A673 (cell line): ENCODE measurements around the gene PRTN3. TPM values are rescaled to one million over a fixed set of nuclear protein-coding genes. Genes with fewer than 3 reads are reported as not detected.

Experiments used
- BruUV-seq: library from RNA; stranded (reverse); fragments of 400-500 nt; replicated peaks from 2 replicates; lab custom pipeline; 2021; lab: Mats Ljungman, UMichigan
- CTCF ChIA-PET: fragments of 300-600 bp; sonication (Branson Sonifier 250); formaldehyde crosslinking; loops from one replicate; lab custom pipeline; 2022; ENCODE audit warnings: antibody characterized with exemption; lab: Charles Lee
- POLR2A ChIA-PET: fragments of 300-600 bp; sonication (Branson Sonifier 250); formaldehyde crosslinking; loops from one replicate; lab custom pipeline; 2022; ENCODE audit warnings: antibody characterized with exemption; ENCODE audit not compliant: low non-redundant PET; lab: Charles Lee
- DNase-seq: peaks from one replicate; pipeline ENCODE4 v3.0.0-alpha.2; 2015; ENCODE audit warnings: low spot score
- H3K27ac ChIP-seq: fragments of 200-600 bp; sonication (generic); 2 replicates; pipeline ENCODE4 v1.5.1; 2016; ENCODE audit warnings: mixed run types, low read depth, mild to moderate bottlenecking, mixed read lengths, antibody characterized with exemption, low read length; ENCODE audit not compliant: poor library complexity, severe bottlenecking
- H3K27me3 ChIP-seq: fragments of 200-600 bp; sonication (generic); replicated peaks from 2 replicates; pipeline ENCODE4 v1.6.1; 2017; ENCODE audit warnings: mixed run types, low read depth, mild to moderate bottlenecking, mixed read lengths, antibody characterized with exemption, low read length; ENCODE audit not compliant: insufficient read depth, poor library complexity
- H3K36me3 ChIP-seq: fragments of 200-600 bp; sonication (generic); 2 replicates; pipeline ENCODE4 v1.6.1; 2016; ENCODE audit warnings: mixed run types, mild to moderate bottlenecking, mixed read lengths, antibody characterized with exemption, low read length; ENCODE audit not compliant: insufficient read depth, poor library complexity, severe bottlenecking
- H3K4me1 ChIP-seq: fragments of 200-600 bp; sonication (generic); 2 replicates; pipeline ENCODE4 v1.6.1; 2017; ENCODE audit warnings: mixed run types, mild to moderate bottlenecking, mixed read lengths, antibody characterized with exemption, low read length; ENCODE audit not compliant: insufficient read depth, poor library complexity, severe bottlenecking
- H3K4me3 ChIP-seq: fragments of 200-600 bp; sonication (generic); 2 replicates; pipeline ENCODE4 v1.5.1; 2016; ENCODE audit warnings: low read depth, mixed run types, mild to moderate bottlenecking, mixed read lengths, low read length; ENCODE audit not compliant: poor library complexity, severe bottlenecking
- H3K9me3 ChIP-seq: fragments of 200-600 bp; sonication (generic); 2 replicates; pipeline ENCODE4 v1.6.1; 2016; ENCODE audit warnings: mixed run types, low read depth, mild to moderate bottlenecking, mixed read lengths, antibody characterized with exemption, low read length; ENCODE audit not compliant: poor library complexity, severe bottlenecking
- EZH2 ChIP-seq: fragments of 200-600 bp; sonication (generic); IDR thresholded peaks from 2 replicates; pipeline ENCODE4 v1.6.1; 2017; ENCODE audit warnings: borderline replicate concordance, low read depth, mild to moderate bottlenecking, mixed read lengths, antibody characterized with exemption, low read length; ENCODE audit not compliant: poor library complexity, severe bottlenecking
- intact Hi-C: fragments of 100-400 bp; cut with micrococcal nuclease; formaldehyde crosslinking; loops from one replicate; pipeline ENCODE4 v1.10.0; 2022; ENCODE audit not compliant: unreplicated experiment
- total RNA-seq: library from RNA; stranded (reverse); gene quantifications from 2 replicates; pipeline ENCODE4 v1.2.3, GENCODE V29; 2021
- TF ChIP-seq, protein P1 (sequence below): fragments of 300-800, 200-600 bp; sonication (generic); conservative IDR thresholded peaks from 2 replicates; pipeline ENCODE4 v1.5.1; 2017; ENCODE audit warnings: low read depth, mild to moderate bottlenecking, antibody characterized with exemption, low read length, moderate library complexity, mixed read lengths

The PRTN3 gene
- total RNA-seq, 1 experiment from 2014 or later = not detected

DNA sequence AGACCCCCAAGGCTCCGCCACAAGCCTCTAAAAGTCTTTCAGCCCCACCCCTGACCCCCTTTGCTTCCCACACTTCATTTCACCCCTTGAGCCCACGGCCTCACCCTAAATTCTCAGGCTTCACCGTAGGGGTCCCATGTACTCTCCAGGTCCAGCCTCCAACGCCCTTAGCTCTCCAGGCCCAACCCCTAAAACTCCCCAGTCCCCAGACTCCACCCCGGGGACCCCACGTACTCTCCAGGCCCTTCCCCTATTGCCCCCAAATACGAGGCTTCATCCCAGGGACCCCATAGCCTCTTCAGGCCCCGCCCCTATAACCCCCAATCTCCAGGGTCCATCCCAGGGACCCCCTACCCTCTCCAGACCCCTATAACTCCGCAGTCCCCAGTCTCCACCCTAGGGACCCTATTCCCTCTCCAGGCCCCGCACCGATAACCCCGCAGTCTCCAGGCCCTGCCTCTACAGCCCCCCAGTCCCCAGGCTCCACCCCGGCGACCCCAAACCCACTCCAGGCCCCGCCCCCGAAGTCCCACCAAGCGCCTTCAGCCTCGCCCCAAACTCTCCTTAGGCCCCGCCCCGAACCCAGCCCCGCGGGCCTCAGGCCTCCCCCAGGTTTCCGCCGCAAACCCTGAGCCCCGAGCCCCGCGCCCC lies 51.6 kb downstream of the PRTN3 start:
- intact Hi-C loops = no loop called here
- H3K27me3 ChIP-seq = no peaks in the 10 kb centered on the region
- peak overlapping the region; percentile 98 for H3K27ac ChIP-seq
- H3K4me1 ChIP-seq = no peaks in the 10 kb centered on the region
- no TSS peak for BruUV-seq
- TF ChIP-seq EZH2 = no peak
- TF ChIP-seq, protein P1, sequence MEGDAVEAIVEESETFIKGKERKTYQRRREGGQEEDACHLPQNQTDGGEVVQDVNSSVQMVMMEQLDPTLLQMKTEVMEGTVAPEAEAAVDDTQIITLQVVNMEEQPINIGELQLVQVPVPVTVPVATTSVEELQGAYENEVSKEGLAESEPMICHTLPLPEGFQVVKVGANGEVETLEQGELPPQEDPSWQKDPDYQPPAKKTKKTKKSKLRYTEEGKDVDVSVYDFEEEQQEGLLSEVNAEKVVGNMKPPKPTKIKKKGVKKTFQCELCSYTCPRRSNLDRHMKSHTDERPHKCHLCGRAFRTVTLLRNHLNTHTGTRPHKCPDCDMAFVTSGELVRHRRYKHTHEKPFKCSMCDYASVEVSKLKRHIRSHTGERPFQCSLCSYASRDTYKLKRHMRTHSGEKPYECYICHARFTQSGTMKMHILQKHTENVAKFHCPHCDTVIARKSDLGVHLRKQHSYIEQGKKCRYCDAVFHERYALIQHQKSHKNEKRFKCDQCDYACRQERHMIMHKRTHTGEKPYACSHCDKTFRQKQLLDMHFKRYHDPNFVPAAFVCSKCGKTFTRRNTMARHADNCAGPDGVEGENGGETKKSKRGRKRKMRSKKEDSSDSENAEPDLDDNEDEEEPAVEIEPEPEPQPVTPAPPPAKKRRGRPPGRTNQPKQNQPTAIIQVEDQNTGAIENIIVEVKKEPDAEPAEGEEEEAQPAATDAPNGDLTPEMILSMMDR = no peak
- ChIA-PET CTCF (no interaction called here), POLR2A (no interaction called here)
- H3K9me3 ChIP-seq = no peaks in the 10 kb centered on the region
- peak overlapping the region; percentile 82 for H3K4me3 ChIP-seq
- H3K36me3 ChIP-seq = peaks cover 24% of the 10 kb centered on the region
- DNase-seq = peak; percentile 52

- Histone ChIP-seq H3K4me3 (peak within 1 kb of the TSS; percentile 82), H3K27me3 (no peaks in the 10 kb centered on the region), H3K27ac (peak within 1 kb of the TSS; percentile 98), H3K9me3 (no peaks in the 10 kb centered on the region), H3K4me1 (no peaks in the 10 kb centered on the region), H3K36me3 (peaks cover 21% of the 10 kb centered on the region)
- DNase-seq = peak; percentile 95
- no TSS peak for BruUV-seq
- TF ChIP-seq EZH2 = no peak
- TF ChIP-seq, protein P1 = no peak
- ChIA-PET CTCF (no interaction called here), POLR2A (interaction anchor here (1.0 kb wide), 1 partner anchor 100 kb away, joined by 3 read pairs; no protein-coding TSS in a partner anchor)
- intact Hi-C loops = no loop called here
These were observed 52.3 kb downstream of the PRTN3 start, which contains the start of the genes MED16 and RNU6-9 for GRCh38 chr19:892894-893689. TSS of gene MED16 (minus strand) at chr19:893187. CDS start at chr19:891131, 2,056 bp downstream. TSS of gene RNU6-9 (plus strand) at chr19:893484.

GRCh38 chr19:896434-896833 lies 55.6 kb downstream of the PRTN3 start:
- CTCF ChIA-PET = no interaction called here
- POLR2A ChIA-PET = no interaction called here
- Histone ChIP-seq H3K9me3 (no peaks in the 10 kb centered on the region), H3K4me3 (no peak overlapping the region), H3K36me3 (peaks cover 4% of the 10 kb centered on the region), H3K27me3 (no peaks in the 10 kb centered on the region), H3K27ac (no peak overlapping the region), H3K4me1 (no peaks in the 10 kb centered on the region)
- DNase-seq = no peak
- intact Hi-C loops = no loop called here
- no peak for TF ChIP-seq EZH2
- TF ChIP-seq, protein P1 = no peak
- BruUV-seq = no TSS peak
